Endodermal cell (in vitro differentiated cells): Measurements from ENCODE around the gene C19orf12. TPM values are rescaled to one million over a fixed set of nuclear protein-coding genes. Genes with fewer than 3 reads are reported as not detected.

ENCODE experiments used
- DNase-seq: peaks from one replicate; pipeline ENCODE4 v3.0.0-alpha.2; 2017
- H3K27ac ChIP-seq: 2 replicates; pipeline ENCODE4 v1.5.1; 2013; ENCODE audit warnings: mild to moderate bottlenecking, low read depth, low read length, moderate library complexity
- H3K27me3 ChIP-seq: 2 replicates; pipeline ENCODE4 v1.6.1; 2013; ENCODE audit warnings: mild to moderate bottlenecking, low read length, moderate library complexity; ENCODE audit not compliant: insufficient read depth, control insufficient read depth, poor library complexity, severe bottlenecking
- H3K36me3 ChIP-seq: 2 replicates; pipeline ENCODE4 v1.7.0; 2013; ENCODE audit warnings: mild to moderate bottlenecking, low read length, moderate library complexity; ENCODE audit not compliant: control insufficient read depth, insufficient read depth
- H3K4me1 ChIP-seq: one replicate; pipeline ENCODE4 v1.7.0; 2013; ENCODE audit warnings: low read length; ENCODE audit not compliant: control insufficient read depth, insufficient read depth
- H3K4me3 ChIP-seq: 2 replicates; pipeline ENCODE4 v1.5.1; 2013; ENCODE audit warnings: mild to moderate bottlenecking, low read length, moderate library complexity
- H3K9ac ChIP-seq: 2 replicates; pipeline ENCODE4 v1.6.1; 2013; ENCODE audit warnings: mild to moderate bottlenecking, low read length, moderate library complexity; ENCODE audit not compliant: poor library complexity, severe bottlenecking; ENCODE audit errors: extremely low read depth
- H3K9me3 ChIP-seq: 2 replicates; pipeline ENCODE4 v1.6.1; 2013; ENCODE audit warnings: mild to moderate bottlenecking, low read length, moderate library complexity; ENCODE audit not compliant: control insufficient read depth
- H3K27ac Mint-ChIP-seq: 2 replicates; pipeline ENCODE4 v1.8.0; 2020; ENCODE audit warnings: mixed read lengths
- H3K27me3 Mint-ChIP-seq: 2 replicates; pipeline ENCODE4 v1.8.0; 2021; ENCODE audit warnings: mild to moderate bottlenecking, mixed read lengths; ENCODE audit not compliant: insufficient read depth
- H3K36me3 Mint-ChIP-seq: 2 replicates; pipeline ENCODE4 v1.8.0; 2020; ENCODE audit warnings: low read depth, mixed read lengths
- H3K4me1 Mint-ChIP-seq: 2 replicates; pipeline ENCODE4 v1.8.0; 2020; ENCODE audit warnings: mixed read lengths
- H3K4me3 Mint-ChIP-seq: 2 replicates; pipeline ENCODE4 v1.8.0; 2020; ENCODE audit warnings: mild to moderate bottlenecking, moderate library complexity, mixed read lengths
- H3K9me3 Mint-ChIP-seq: 2 replicates; pipeline ENCODE4 v1.8.0; 2020; ENCODE audit warnings: mild to moderate bottlenecking, mixed read lengths
- WGBS, 2 experiments: methylation state at CpG; one replicate each; pipeline versions ENCODE4 v1.1.5 to v1.1.7; 2013; ENCODE audit warnings: missing lambda C conversion rate in 2 of 2, mixed read lengths in 1 of 2; ENCODE audit not compliant: insufficient coverage in 1 of 2, insufficient read length in 1 of 2; 5-methylcytosine and 5-hydroxymethylcytosine counted together
- total RNA-seq, 2 donors: library from RNA; stranded (reverse); fragmentation: NEBNext Ultra II Directional in 1 of 2; extraction: Animal tissue kit (Norgen Biotek cat#: 25700) in 1 of 2; gene quantifications; 2 replicates in 1 of 2; 3 replicates in 1 of 2; pipeline ENCODE4 v1.2.1, GENCODE V29; 2021
- TF ChIP-seq, protein P1 (sequence below): fragments of 200-600 bp; sonication (generic); conservative IDR thresholded peaks from 2 replicates; pipeline ENCODE4 v1.5.0; 2021; ENCODE audit warnings: antibody characterized with exemption, mild to moderate bottlenecking

Gene C19orf12
- total RNA-seq, 2 donors from 2014 or later, result 18.9 to 22.9 TPM

DNA sequence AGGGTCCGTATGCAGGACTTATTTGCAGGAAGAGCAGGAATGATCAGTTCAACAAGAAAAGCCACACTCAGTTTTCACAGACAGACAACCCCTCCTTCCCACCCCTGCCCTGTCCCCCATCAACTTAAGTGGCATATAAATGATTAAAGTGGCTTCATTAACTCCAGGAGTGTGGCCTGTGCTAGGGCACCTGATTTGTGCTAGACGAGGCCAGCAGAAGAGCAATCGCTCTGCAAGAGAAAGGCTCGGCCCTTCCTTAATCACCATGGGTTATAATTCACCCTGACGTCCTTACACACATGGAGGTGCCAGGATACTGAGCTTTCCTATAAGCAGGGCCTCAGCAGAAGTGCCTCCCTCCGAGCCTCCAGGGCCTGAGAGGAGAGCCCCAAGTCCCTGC is 14.6 kb downstream of the C19orf12 start:
- Histone ChIP-seq H3K9ac (no peak overlapping the region), H3K27ac (no peak overlapping the region), H3K9me3 (no peaks in the 10 kb centered on the region), H3K4me1 (no peaks in the 10 kb centered on the region), H3K4me3 (no peak overlapping the region), H3K27me3 (no peaks in the 10 kb centered on the region), H3K36me3 (peaks cover 3% of the 10 kb centered on the region)
- Mint-ChIP-seq H3K4me1 (no peaks in the 10 kb centered on the region), H3K9me3 (no peaks in the 10 kb centered on the region), H3K27ac (no peak overlapping the region), H3K36me3 (peaks cover 11% of the 10 kb centered on the region), H3K4me3 (no peak overlapping the region), H3K27me3 (no peaks in the 10 kb centered on the region)
- no peak for DNase-seq
- WGBS, 2 experiments, result 90 to 94% methylated on average over 4 to 6 of the region's 6 CpGs
- TF ChIP-seq, protein P1, sequence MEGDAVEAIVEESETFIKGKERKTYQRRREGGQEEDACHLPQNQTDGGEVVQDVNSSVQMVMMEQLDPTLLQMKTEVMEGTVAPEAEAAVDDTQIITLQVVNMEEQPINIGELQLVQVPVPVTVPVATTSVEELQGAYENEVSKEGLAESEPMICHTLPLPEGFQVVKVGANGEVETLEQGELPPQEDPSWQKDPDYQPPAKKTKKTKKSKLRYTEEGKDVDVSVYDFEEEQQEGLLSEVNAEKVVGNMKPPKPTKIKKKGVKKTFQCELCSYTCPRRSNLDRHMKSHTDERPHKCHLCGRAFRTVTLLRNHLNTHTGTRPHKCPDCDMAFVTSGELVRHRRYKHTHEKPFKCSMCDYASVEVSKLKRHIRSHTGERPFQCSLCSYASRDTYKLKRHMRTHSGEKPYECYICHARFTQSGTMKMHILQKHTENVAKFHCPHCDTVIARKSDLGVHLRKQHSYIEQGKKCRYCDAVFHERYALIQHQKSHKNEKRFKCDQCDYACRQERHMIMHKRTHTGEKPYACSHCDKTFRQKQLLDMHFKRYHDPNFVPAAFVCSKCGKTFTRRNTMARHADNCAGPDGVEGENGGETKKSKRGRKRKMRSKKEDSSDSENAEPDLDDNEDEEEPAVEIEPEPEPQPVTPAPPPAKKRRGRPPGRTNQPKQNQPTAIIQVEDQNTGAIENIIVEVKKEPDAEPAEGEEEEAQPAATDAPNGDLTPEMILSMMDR, result no peak

DNA sequence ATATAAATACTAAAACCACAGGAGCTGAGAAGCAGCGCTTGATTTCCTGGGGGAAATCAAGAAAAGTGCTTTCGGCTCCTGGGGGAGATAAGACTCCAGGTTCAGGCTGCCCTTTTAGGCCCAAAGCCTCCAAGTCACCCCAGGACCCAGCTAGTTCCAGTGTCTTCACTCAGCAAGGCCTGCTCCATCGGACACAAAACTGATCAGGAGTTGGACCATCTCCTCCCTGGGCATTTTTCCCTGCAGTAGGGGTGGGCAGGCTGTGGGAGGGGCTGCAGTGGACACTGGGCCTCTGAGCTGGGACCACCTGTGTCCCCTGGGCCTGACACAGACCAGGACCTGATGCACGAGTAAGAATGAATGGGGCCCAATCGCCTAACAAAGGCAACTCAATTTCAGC is 15.2 kb downstream of the C19orf12 start:
- H3K36me3 Mint-ChIP-seq, result peaks cover 9% of the 10 kb centered on the region
- H3K9ac ChIP-seq, result no peak overlapping the region
- H3K27ac Mint-ChIP-seq, result no peak overlapping the region

DNA sequence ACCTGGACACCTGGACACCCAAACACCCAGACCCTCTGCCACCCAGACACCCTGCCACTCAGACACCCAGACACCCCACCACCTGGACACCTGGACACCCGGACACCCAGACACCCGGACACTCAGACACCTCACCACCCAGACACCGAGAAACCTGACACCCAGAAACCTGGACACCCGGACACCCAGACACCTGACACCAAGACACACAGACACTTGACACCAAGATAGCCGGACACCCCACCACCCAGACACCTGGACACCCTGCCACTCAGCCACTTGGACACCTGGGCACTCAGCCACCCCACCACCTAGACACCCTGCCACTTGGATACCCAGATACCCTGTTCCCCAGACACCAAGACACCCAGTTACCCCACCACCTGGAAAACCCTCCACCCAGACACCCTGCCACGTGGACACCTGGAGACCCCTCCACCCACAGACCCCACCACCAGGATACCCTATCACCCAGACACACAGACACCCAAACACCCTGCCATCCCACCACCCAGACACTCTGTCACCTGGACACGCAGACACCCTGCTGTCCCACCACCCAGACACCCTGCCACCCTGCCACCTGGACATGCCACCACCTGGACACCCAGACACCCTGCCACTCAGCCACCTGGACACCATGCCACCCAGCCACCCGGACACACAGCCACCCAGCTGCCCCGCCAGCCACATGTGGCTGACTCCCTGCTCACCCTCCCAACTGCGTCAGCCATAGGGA is 17.4 kb downstream of the C19orf12 start:
- Mint-ChIP-seq H3K27ac (no peak overlapping the region), H3K36me3 (peaks cover 3% of the 10 kb centered on the region), H3K27me3 (no peaks in the 10 kb centered on the region), H3K4me3 (no peak overlapping the region), H3K4me1 (no peaks in the 10 kb centered on the region), H3K9me3 (no peaks in the 10 kb centered on the region)
- H3K27me3 ChIP-seq, result no peaks in the 10 kb centered on the region
- no peaks in the 10 kb centered on the region for H3K4me1 ChIP-seq
- no peak overlapping the region for H3K9ac ChIP-seq
- DNase-seq, result no peak
- peaks cover 3% of the 10 kb centered on the region for H3K36me3 ChIP-seq
- H3K27ac ChIP-seq, result no peak overlapping the region
- H3K4me3 ChIP-seq, result no peak overlapping the region
- no peaks in the 10 kb centered on the region for H3K9me3 ChIP-seq
- TF ChIP-seq, protein P1, result no peak
- 90 to 98% methylated on average over 5 to 10 of the region's 10 CpGs for WGBS, 2 experiments

More for the DNA sequence above, 15.2 kb downstream of the C19orf12 start:
- no peaks in the 10 kb centered on the region for H3K4me1 Mint-ChIP-seq
- TF ChIP-seq, protein P1, result no peak
- Histone ChIP-seq H3K36me3 (peaks cover 3% of the 10 kb centered on the region), H3K9me3 (no peaks in the 10 kb centered on the region), H3K4me3 (no peak overlapping the region), H3K4me1 (no peaks in the 10 kb centered on the region), H3K27me3 (no peaks in the 10 kb centered on the region), H3K27ac (no peak overlapping the region)
- H3K9me3 Mint-ChIP-seq, result no peaks in the 10 kb centered on the region
- H3K27me3 Mint-ChIP-seq, result no peaks in the 10 kb centered on the region
- H3K4me3 Mint-ChIP-seq, result no peak overlapping the region
- no peak for DNase-seq
- WGBS, 2 experiments, result 82 to 85% methylated on average over 5 of the region's 5 CpGs
